GM12864 (cell line): ENCODE data around the gene DENND1A.
"Not testable (repeated sequence)": the region's sequence is repeated elsewhere in the genome, so short reads cannot be mapped to it uniquely, and the experiment has no call there.

Experiments
- DNase-seq: peaks from one replicate; pipeline ENCODE4 v3.0.0-alpha.2; 2011; ENCODE audit warnings: low read depth
- H3K4me3 ChIP-seq: 2 replicates; pipeline ENCODE4 v1.5.1; 2011; ENCODE audit warnings: mild to moderate bottlenecking, low read depth, low read length, control low read depth
- CTCF ChIP-seq: IDR thresholded peaks from 2 replicates; pipeline ENCODE4 v1.5.1; 2011; ENCODE audit warnings: low read depth, mild to moderate bottlenecking, moderate library complexity, low read length, control low read depth, inconsistent platforms; ENCODE audit errors: missing control alignments

Gene DENND1A

GRCh38 chr9:123335193-123335985 lies 594.5 kb downstream of the DENND1A start:
- DNase-seq, result no peak
- no peak overlapping the region for H3K4me3 ChIP-seq
- TF ChIP-seq CTCF, result no peak

GRCh38 chr9:123334639-123335038 lies 595.3 kb downstream of the DENND1A start:
- DNase-seq, result no peak
- no peak for TF ChIP-seq CTCF
- H3K4me3 ChIP-seq, result no peak overlapping the region

GRCh38 chr9:123333058-123333669 lies 596.8 kb downstream of the DENND1A start:
- H3K4me3 ChIP-seq, DNase-seq: not testable (repeated sequence)

GRCh38 chr9:123331346-123332060 lies 598.4 kb downstream of the DENND1A start:
- no peak for DNase-seq
- no peak for TF ChIP-seq CTCF
- no peak overlapping the region for H3K4me3 ChIP-seq
